Loucy (cell line): ENCODE results near the gene SLC44A4.

Source experiments
- EZH2phosphoT487 ChIP-seq: fragments of 200-600 bp; IDR thresholded peaks from 2 replicates; pipeline ENCODE4 v1.6.1; 2018; ENCODE audit warnings: antibody characterized with exemption, mild to moderate bottlenecking, moderate library complexity, borderline replicate concordance
- TF ChIP-seq, protein P1 (sequence below): fragments of 200-600 bp; sonication (generic); conservative IDR thresholded peaks from 2 replicates; pipeline ENCODE4 v1.5.1; 2014; ENCODE audit warnings: mild to moderate bottlenecking, antibody characterized with exemption, low read length

- TF ChIP-seq, protein P1, sequence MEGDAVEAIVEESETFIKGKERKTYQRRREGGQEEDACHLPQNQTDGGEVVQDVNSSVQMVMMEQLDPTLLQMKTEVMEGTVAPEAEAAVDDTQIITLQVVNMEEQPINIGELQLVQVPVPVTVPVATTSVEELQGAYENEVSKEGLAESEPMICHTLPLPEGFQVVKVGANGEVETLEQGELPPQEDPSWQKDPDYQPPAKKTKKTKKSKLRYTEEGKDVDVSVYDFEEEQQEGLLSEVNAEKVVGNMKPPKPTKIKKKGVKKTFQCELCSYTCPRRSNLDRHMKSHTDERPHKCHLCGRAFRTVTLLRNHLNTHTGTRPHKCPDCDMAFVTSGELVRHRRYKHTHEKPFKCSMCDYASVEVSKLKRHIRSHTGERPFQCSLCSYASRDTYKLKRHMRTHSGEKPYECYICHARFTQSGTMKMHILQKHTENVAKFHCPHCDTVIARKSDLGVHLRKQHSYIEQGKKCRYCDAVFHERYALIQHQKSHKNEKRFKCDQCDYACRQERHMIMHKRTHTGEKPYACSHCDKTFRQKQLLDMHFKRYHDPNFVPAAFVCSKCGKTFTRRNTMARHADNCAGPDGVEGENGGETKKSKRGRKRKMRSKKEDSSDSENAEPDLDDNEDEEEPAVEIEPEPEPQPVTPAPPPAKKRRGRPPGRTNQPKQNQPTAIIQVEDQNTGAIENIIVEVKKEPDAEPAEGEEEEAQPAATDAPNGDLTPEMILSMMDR, result no peak
- no peak for TF ChIP-seq EZH2phosphoT487
Observed at GRCh38 chr6:31887173-31888007, 8.6 kb upstream of the SLC44A4 start.
